Measurements from ENCODE around the gene TUT7.

Gene TUT7

GRCh38 chr9:86341007-86341491, 13.2 kb downstream of the TUT7 start:
- TF ChIP-seq CEBPB (IDR thresholded peaks at IDR 0.05) (no peak), CREB1 (IDR thresholded peaks at IDR 0.05; ENCODE audit: low read depth) (no peak), EGR1 (IDR thresholded peaks at IDR 0.05) (no peak), TCF12 (IDR thresholded peaks at IDR 0.05; ENCODE audit: low read depth) (no peak), FOXM1 (IDR thresholded peaks at IDR 0.05; ENCODE audit: borderline replicate concordance, low read depth) (no peak), YY1 (IDR thresholded peaks at IDR 0.05; ENCODE audit: low read depth) (no peak), NFIC (IDR thresholded peaks at IDR 0.05) (no peak), ZBTB7A (IDR thresholded peaks at IDR 0.05; ENCODE audit: low read depth) (no peak), RAD21 (IDR thresholded peaks at IDR 0.05; ENCODE audit: low read depth) (no peak), USF1 (IDR thresholded peaks at IDR 0.05) (no peak), TAF1 (IDR thresholded peaks at IDR 0.05; ENCODE audit: low read depth) (no peak), EP300 (IDR thresholded peaks at IDR 0.05; ENCODE audit: borderline replicate concordance) (no peak), TEAD4 (IDR thresholded peaks at IDR 0.05) (no peak)
- TF ChIP-seq, protein P1, sequence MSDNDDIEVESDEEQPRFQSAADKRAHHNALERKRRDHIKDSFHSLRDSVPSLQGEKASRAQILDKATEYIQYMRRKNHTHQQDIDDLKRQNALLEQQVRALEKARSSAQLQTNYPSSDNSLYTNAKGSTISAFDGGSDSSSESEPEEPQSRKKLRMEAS (IDR thresholded peaks at IDR 0.05): no peak
- TF ChIP-seq, protein P2, sequence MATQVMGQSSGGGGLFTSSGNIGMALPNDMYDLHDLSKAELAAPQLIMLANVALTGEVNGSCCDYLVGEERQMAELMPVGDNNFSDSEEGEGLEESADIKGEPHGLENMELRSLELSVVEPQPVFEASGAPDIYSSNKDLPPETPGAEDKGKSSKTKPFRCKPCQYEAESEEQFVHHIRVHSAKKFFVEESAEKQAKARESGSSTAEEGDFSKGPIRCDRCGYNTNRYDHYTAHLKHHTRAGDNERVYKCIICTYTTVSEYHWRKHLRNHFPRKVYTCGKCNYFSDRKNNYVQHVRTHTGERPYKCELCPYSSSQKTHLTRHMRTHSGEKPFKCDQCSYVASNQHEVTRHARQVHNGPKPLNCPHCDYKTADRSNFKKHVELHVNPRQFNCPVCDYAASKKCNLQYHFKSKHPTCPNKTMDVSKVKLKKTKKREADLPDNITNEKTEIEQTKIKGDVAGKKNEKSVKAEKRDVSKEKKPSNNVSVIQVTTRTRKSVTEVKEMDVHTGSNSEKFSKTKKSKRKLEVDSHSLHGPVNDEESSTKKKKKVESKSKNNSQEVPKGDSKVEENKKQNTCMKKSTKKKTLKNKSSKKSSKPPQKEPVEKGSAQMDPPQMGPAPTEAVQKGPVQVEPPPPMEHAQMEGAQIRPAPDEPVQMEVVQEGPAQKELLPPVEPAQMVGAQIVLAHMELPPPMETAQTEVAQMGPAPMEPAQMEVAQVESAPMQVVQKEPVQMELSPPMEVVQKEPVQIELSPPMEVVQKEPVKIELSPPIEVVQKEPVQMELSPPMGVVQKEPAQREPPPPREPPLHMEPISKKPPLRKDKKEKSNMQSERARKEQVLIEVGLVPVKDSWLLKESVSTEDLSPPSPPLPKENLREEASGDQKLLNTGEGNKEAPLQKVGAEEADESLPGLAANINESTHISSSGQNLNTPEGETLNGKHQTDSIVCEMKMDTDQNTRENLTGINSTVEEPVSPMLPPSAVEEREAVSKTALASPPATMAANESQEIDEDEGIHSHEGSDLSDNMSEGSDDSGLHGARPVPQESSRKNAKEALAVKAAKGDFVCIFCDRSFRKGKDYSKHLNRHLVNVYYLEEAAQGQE (IDR thresholded peaks at IDR 0.05; ENCODE audit: low read depth): no peak

GRCh38 chr9:86340356-86341006, 13.7 kb downstream of the TUT7 start:
- TF ChIP-seq EGR1 (IDR thresholded peaks at IDR 0.05) (no peak), TEAD4 (IDR thresholded peaks at IDR 0.05) (no peak), TAF1 (IDR thresholded peaks at IDR 0.05; ENCODE audit: low read depth) (no peak)

DNA sequence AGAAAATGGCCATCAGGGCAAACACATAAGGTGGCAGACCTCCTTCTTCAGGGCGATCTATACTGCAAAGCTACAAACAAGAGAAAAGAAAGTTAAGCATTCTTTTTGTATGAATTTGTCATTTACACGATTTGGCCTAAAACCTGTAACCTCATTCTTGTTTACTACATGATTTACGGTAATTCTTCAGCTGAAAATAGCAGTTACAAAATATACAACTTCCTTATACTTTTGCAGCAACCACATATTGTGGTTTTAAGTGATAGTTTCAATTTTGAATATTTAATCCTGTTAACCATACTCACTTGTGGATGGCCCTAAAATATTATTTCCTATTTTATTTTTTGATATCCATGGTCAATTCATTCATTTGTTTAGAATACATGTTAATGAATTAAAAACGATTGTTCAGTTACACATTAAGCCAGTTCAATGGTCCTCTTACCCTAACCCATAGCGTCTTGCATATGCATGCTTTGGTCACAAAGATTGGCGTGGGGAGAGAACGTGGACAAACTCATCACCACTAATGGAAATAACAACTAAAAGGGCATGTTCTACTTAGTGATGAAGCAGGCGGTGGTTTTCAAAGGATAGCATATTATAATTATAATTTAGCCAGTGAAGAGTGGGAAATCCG, 16.6 kb downstream of the TUT7 start:
- TF ChIP-seq EP300 (IDR thresholded peaks at IDR 0.05; ENCODE audit: borderline replicate concordance) (no peak), FOXM1 (IDR thresholded peaks at IDR 0.05; ENCODE audit: borderline replicate concordance, low read depth) (no peak), YY1 (IDR thresholded peaks at IDR 0.05; ENCODE audit: low read depth) (no peak), EGR1 (IDR thresholded peaks at IDR 0.05) (no peak), ZBTB7A (IDR thresholded peaks at IDR 0.05; ENCODE audit: low read depth) (no peak), CREB1 (IDR thresholded peaks at IDR 0.05; ENCODE audit: low read depth) (no peak), NFIC (IDR thresholded peaks at IDR 0.05) (no peak)
- TF ChIP-seq, protein P1 (IDR thresholded peaks at IDR 0.05): no peak

GRCh38 chr9:86336058-86336457, 18.2 kb downstream of the TUT7 start:
- TF ChIP-seq RAD21 (IDR thresholded peaks at IDR 0.05; ENCODE audit: low read depth) (no peak), EGR1 (IDR thresholded peaks at IDR 0.05) (no peak), TCF12 (IDR thresholded peaks at IDR 0.05; ENCODE audit: low read depth) (no peak), TEAD4 (IDR thresholded peaks at IDR 0.05) (no peak), YY1 (IDR thresholded peaks at IDR 0.05; ENCODE audit: low read depth) (no peak), EP300 (IDR thresholded peaks at IDR 0.05; ENCODE audit: borderline replicate concordance) (no peak), NFIC (IDR thresholded peaks at IDR 0.05) (no peak), TAF1 (IDR thresholded peaks at IDR 0.05; ENCODE audit: low read depth) (no peak), FOXM1 (IDR thresholded peaks at IDR 0.05; ENCODE audit: borderline replicate concordance, low read depth) (no peak), USF1 (IDR thresholded peaks at IDR 0.05) (no peak), ZBTB7A (IDR thresholded peaks at IDR 0.05; ENCODE audit: low read depth) (no peak), CREB1 (IDR thresholded peaks at IDR 0.05; ENCODE audit: low read depth) (no peak), CEBPB (IDR thresholded peaks at IDR 0.05) (no peak)
- TF ChIP-seq, protein P2 (IDR thresholded peaks at IDR 0.05; ENCODE audit: low read depth): no peak
- TF ChIP-seq, protein P1 (IDR thresholded peaks at IDR 0.05): no peak

- TF ChIP-seq, protein P1 (IDR thresholded peaks at IDR 0.05): no peak
Observed at GRCh38 chr9:86333651-86334050, 20.6 kb downstream of the TUT7 start.
